ENCODE measurements around the gene CHRM5. TPM values are rescaled to one million over a fixed set of nuclear protein-coding genes. Genes with fewer than 3 reads are reported as not detected.

Gene CHRM5, protein sequence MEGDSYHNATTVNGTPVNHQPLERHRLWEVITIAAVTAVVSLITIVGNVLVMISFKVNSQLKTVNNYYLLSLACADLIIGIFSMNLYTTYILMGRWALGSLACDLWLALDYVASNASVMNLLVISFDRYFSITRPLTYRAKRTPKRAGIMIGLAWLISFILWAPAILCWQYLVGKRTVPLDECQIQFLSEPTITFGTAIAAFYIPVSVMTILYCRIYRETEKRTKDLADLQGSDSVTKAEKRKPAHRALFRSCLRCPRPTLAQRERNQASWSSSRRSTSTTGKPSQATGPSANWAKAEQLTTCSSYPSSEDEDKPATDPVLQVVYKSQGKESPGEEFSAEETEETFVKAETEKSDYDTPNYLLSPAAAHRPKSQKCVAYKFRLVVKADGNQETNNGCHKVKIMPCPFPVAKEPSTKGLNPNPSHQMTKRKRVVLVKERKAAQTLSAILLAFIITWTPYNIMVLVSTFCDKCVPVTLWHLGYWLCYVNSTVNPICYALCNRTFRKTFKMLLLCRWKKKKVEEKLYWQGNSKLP
- total RNA-seq (2014; rRNA removed; shearing (Covaris generic)): 0.02 TPM in 1 of 2 replicates, not detected in the other

GRCh38 chr15:33968224-33968623 lies at the start of gene CHRM5:
CHRM5 (plus strand) TSS chr15:33968497; CDS start chr15:34062718, 94,221 bp downstream.
- DNase-seq (ENCODE audit: low spot score): no peak

DNA sequence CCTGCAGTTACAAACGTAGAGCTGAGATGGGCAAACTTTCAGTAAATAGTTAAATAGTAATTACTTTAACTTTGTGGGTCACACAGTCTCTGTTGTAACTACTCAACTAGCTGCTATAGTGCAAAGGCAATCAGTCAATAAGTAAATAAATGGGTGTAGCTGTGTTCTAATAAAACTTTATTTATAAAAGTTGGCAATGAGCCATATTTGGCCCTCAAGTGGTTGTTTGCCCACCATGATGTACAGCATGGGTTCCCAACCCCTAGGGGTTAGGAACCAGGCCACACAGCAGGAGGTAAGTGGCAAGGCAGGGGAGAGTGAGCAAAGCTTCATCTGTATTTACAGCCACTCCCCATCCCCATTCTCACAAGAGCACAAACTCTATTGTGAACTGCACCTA lies 44.9 kb upstream of the CHRM5 start:
- DNase-seq (ENCODE audit: low spot score): no peak

GRCh38 chr15:33926260-33926659 lies 42.0 kb upstream of the CHRM5 start:
- DNase-seq (ENCODE audit: low spot score): no peak

- no peak for DNase-seq (ENCODE audit: low spot score)
Measured at GRCh38 chr15:33932734-33933133, 35.6 kb upstream of the CHRM5 start.

DNA sequence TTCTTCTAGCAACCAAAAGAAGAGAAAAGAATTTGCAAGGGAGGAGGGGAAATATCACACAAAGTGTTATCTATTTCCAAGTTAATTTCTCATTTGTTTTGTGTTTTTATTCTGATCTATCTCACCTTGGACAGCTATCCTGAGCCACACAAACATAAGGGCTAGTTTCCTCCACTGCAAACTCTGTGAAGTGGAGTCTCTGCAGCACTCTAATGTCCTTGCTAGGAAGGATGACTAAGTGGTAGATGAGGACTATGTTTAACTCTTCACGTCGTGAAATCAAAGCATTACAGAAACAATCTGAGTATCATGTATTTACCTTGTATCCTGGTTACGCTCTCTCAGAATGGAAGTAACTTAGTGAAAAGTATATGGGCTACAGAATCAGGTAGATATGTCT lies 33.9 kb upstream of the CHRM5 start:
- no peak for DNase-seq (ENCODE audit: low spot score)

GRCh38 chr15:33934921-33935320 lies 33.4 kb upstream of the CHRM5 start:
- DNase-seq (ENCODE audit: low spot score): no peak

- no peak for DNase-seq (ENCODE audit: low spot score)
Measured at GRCh38 chr15:33941279-33942063, 26.8 kb upstream of the CHRM5 start.

GRCh38 chr15:33946152-33946551 lies 22.1 kb upstream of the CHRM5 start:
- no peak for DNase-seq (ENCODE audit: low spot score)

DNA sequence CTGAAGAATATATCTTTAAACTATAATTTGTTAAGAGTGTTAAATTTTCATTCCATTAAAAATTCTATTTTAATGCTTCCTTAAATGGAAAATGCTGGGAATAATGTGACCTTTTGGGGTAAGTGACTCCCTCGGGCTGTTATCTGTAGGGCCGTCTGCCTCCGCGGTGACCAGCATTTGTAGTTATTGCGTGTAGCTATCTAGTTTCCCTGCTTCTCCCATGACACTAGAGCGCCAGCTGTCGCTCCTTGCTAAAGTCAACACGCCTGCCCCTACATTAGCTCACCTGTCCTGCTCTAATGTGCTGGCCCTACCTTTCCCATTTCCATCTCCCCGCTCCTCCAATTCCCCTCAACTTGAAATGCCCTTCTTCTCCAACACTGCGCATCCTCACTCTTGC lies 12.4 kb upstream of the CHRM5 start:
- no peak for DNase-seq (ENCODE audit: low spot score)

DNA sequence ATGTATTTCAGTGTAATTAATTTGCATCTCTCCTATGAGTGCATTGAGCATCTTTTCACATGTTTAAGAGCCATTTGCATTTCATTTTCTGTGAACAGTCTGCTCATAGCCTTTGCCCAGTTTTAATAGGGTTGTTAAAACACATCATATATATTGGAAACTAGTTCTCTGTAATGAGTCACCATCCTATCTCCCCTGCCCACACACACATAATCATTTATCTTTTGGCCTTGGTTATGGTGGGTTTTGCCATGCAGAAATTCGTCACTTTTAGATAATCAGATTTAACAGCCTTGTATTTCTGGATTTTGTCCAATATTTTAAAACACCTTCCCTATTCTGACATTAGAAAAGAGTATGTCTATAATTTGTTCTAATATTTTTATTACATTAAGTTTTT lies 11.9 kb upstream of the CHRM5 start:
- no peak for DNase-seq (ENCODE audit: low spot score)

DNA sequence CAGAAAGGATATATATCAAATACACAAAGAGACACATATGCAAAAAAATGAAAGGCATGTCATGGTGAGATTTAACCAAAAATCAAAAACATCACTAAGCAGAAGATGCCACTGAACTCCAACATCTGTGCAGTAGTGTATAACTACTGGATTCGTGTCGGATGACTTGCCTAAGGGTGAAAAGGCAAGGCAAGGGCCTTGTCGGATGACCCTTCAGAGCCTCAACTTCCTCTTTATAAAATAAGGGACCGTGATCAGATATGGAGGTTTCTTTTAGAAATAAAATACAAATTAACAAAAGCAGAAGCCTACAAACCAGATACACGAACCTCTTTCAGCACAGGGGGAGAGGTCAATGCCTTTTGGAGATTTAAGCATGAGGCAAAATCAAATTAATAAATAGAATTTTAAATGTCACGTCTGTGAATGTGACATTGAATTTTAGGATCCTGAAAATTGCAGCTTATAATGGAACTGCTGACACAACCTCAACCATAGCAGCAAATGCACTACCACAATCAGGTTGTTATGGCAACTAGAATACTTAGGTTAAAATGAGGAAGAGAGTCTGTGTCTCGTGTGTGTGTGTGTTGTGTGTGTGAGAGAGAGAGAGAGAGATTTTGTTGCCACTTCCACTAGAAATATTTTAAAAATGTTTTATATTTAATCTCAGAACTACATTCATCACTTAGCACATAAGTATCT lies 8.3 kb upstream of the CHRM5 start:
- no peak for DNase-seq (ENCODE audit: low spot score)

GRCh38 chr15:33960549-33960935 lies 7.8 kb upstream of the CHRM5 start:
- no peak for DNase-seq (ENCODE audit: low spot score)

DNA sequence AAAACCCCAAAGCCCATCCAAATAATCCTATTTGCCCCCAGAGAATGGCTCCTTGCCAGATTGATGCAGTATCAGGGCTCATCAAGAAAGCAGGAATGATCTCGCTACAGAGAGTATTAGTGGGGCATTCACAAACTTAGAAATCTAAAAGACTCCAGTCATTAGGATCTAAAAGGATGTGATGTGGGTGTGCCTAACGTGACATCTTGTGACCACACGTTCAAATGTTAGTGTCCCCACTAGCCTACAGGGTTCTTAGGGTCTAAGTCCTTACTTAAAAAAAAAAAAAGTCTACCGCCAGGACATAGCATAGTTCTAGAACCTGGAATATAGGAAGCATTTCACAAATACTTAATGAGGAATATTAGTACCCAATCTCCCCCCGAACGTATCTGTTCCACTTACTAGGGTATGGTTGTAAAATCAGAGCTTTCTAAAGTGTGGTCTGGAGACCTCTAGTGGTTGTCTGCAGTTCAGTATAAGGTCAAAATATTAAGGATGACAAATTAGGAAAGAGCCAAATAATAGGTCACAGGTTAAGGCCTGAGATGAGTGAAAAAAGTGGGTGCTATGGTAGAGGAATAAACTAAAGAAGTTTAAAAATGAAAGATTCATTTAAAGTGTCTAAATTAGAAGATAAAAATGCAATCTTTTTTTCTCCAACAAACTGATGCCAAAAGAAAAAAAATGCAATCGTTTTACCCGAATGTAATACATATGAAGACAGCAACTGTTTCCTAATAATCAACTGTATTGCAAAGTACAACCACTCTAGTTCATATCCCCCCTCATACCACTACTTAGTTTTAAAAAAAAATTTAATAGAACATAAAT lies 4.2 kb upstream of the CHRM5 start:
- peak; percentile 33 for DNase-seq (ENCODE audit: low spot score)

DNA sequence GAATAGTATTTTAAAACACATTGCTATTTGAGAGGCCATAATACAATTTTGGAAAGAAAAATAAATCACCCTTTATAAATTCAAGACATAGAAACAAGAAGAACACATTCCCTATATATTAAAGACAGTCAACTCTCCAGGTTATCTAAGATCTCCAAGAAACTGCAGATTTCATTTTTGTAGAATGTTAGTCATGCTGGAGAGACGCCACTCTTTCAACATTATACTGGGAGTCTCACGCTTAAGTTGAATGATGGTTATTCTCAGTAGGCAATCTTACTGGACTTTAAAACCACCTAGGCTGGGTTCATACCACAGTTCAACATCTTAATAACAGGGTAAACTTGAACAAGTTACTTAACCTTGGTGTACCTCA lies 3.6 kb upstream of the CHRM5 start:
- no peak for DNase-seq (ENCODE audit: low spot score)

GRCh38 chr15:33968821-33969220 lies 524 bp downstream of the CHRM5 start:
- no peak for DNase-seq (ENCODE audit: low spot score)

DNA sequence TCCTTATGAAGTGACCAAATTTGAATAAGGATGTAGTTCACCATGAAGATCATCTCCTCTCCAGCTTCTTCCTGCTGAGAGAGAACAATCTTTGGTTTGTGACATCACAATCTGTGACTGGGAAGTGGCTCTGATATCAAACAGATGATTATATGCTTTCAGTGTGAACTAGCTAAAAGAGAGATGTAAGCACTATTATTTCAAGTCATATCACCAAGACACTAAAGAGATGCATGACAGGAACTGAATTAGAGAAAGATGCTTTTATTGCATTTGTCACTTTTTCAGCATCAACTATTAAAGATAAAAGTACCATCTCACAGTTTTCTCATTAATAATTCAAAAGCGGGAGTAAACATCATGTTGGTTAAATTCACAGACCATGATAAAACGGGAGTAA lies 3.5 kb downstream of the CHRM5 start:
- DNase-seq (ENCODE audit: low spot score): no peak

- no peak for DNase-seq (ENCODE audit: low spot score)
Measured at GRCh38 chr15:33975022-33975565, 6.8 kb downstream of the CHRM5 start.

DNA sequence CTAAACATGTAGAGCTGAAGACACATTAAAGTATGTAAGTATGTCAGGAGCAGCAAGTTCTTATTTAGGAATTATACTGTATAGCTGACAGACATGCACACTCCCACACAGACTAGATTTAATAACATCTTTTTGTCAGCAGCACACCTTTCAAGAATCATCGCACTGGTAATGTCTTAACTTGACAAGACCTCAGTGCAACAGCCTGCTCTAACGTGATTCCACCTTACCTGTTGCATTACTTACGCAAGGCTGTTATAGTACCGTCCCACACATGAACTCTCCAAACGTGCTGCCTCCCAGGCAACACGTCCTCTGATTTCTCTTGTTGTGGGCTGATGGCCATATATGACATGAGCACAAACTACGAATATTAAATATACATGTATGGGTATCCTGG lies 11.9 kb downstream of the CHRM5 start:
- no peak for DNase-seq (ENCODE audit: low spot score)

DNA sequence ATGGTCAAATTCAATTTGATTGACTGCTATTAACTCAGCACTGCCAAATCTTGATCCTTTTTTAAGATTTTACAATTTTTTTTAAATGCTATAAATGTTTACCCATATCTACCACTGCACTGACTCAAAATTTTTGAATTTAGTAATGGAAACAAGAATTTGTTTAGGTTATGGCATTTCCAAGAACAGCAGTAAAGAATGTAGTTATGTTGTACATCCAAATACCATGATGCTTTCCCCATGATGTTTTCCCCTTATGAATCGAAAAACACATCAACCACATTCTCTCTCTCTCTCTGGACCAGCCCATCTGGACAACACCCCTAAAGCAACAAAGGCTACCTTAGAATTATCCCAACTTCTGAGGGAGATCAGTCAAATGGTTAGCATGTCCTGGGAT lies 14.2 kb downstream of the CHRM5 start:
- no peak for DNase-seq (ENCODE audit: low spot score)

- DNase-seq (ENCODE audit: low spot score): peak; percentile 15
Measured at GRCh38 chr15:33985287-33985686, 17.0 kb downstream of the CHRM5 start.

- DNase-seq (ENCODE audit: low spot score): no peak
Measured at GRCh38 chr15:33985751-33986150, 17.5 kb downstream of the CHRM5 start.
